Pancreas (tissue), 10 donors: ENCODE results near the gene DNASE1. TPM values are rescaled to one million over a fixed set of nuclear protein-coding genes. Genes with fewer than 3 reads are reported as not detected.

Source experiments
- ATAC-seq, 4 donors: fragments of 200-7000 bp; cut with Tn5 transposase; one replicate each; pipeline versions ENCODE4 v1.8.0 to v1.9.1; 2020; ENCODE audit warnings: mild to moderate bottlenecking in 4 of 4, moderate library complexity in 4 of 4
- DNase-seq, 6 donors: peaks; one replicate each; pipeline ENCODE4 v3.0.0-alpha.2; 2020
- FAIRE-seq: peaks from 2 replicates; lab custom pipeline; 2012; peaks lifted over from hg19 to GRCh38; lab: Jason Lieb, UNC
- H3K27ac ChIP-seq, 4 donors: fragments of 200-600 bp; sonication (generic); 1 replicate in 3 of 4; 2 replicates in 1 of 4; pipeline versions ENCODE4 v1.5.0 to v1.8.0; 2020
- H3K27me3 ChIP-seq, 4 donors: fragments of 200-600 bp; one replicate each; pipeline ENCODE4 v1.8.0; 2021
- H3K36me3 ChIP-seq, 3 donors: fragments of 200-600 bp; sonication (generic) in 1 of 3; one replicate each; pipeline versions ENCODE4 v1.5.0 to v1.8.0; 2020 to 2021
- H3K4me1 ChIP-seq, 3 donors: fragments of 200-600 bp; one replicate each; pipeline ENCODE4 v1.8.0; 2021
- H3K4me3 ChIP-seq, 4 donors: fragments of 200-600 bp; sonication (generic) in 2 of 4; one replicate each; pipeline versions ENCODE4 v1.5.0 to v1.8.0; 2020 to 2021
- H3K9me3 ChIP-seq, 4 donors: fragments of 200-600 bp; one replicate each; pipeline ENCODE4 v1.8.0; 2021
- WGBS, 2 donors: extraction: QIAGEN DNeasy Blood & Tissue Kit; methylation state at CpG; one replicate each; pipeline ENCODE4 v1.1.7; 2013; 5-methylcytosine and 5-hydroxymethylcytosine counted together
- intact Hi-C, 3 donors: fragments of 100-400 bp; cut with DNase I; formaldehyde crosslinking; loops; one replicate each; pipeline versions ENCODE4 v1.11.1 to v1.14.2; 2022
- polyA plus RNA-seq, 2 donors: library from polyadenylated mRNA; stranded (reverse); fragments of 200-250 nt; gene quantifications; one replicate each; pipeline ENCODE4 v1.2.3, GENCODE V29; 2013
- total RNA-seq, 6 donors: library from RNA; stranded (reverse); fragmentation: NEBNext Ultra II Directional in 4 of 6; extraction: Animal tissue kit (Norgen Biotek cat#: 25700) in 4 of 6; gene quantifications; one replicate each; pipeline versions ENCODE4 v1.2.1 to v1.2.4, GENCODE V29; 2021 to 2023
- TF ChIP-seq, protein P1 (sequence below), 4 donors: fragments of 200-600 bp; sonication (generic) in 3 of 4; IDR thresholded peaks; one replicate each; pipeline versions ENCODE4 v1.5.0 to v1.8.0; 2021; ENCODE audit warnings: antibody characterized with exemption in 4 of 4
- donor health status: healthy with polysubstance abuse.
- donor health status: DM: no; HTN: no; CAD: no; lungs with moderate emphysema.
- donor health status: DM: no; HTN: no; CAD: no.
- donor health status: control.
- donor health status: control.
- donor health status: Bipolar disorder and iron deficiency.
- donor health status: DM: yes; HTN: yes; CAD: no.
- donor health status: DM: no; HTN: no; CAD: no.
- donor health status: DM: no; HTN: no; CAD: no.
- donor health status: DM: yes; HTN: yes; CAD: no.

The DNASE1 gene, protein sequence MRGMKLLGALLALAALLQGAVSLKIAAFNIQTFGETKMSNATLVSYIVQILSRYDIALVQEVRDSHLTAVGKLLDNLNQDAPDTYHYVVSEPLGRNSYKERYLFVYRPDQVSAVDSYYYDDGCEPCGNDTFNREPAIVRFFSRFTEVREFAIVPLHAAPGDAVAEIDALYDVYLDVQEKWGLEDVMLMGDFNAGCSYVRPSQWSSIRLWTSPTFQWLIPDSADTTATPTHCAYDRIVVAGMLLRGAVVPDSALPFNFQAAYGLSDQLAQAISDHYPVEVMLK
- total RNA-seq, result 10 to 100 TPM; 14.6 to 36.9 (median 20.6) TPM
- 10 to 100 TPM; 16.0 to 28.1 TPM for polyA plus RNA-seq

DNA sequence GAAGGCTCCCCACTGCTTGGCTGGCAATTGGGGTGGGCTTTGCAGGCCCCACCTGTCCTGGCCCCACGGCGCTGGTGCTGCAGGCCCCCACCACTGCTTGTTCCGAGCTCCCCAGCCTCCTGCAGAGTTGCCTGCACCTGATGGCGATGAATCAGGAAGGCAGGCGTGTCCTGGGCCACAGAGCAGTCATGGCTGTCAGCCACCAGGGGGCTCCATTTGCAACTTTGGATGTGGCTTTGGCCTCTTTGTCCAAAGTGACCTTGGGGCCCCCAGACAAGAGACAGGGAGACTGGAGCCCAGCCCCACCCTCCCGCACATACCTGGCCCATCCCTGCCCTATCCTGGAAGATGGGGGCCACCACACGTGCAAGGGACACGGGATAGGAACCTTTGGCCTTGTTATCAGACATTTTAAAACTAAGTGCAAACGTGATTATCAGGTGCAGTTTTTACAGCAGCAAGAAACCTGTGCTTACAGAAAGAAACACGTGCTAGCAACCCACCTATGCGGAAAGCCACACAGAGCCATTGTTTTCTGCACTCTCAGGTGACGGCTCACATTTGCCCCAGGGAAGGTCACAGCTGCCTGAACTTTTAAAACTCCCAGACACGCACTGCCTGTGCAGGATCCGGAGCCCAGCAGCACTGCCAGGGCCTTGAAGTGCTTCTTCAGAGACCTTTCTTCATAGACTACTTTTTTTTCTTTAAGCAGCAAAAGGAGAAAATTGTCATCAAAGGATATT is at the start of gene DNASE1:
Gene DNASE1 (plus strand): TSS at position 443 of the 743 bp plus-strand sequence. CDS start 683 bp downstream, outside the sequence.
- ATAC-seq, result peak; percentile 72 to 81 (median 76)
- H3K27ac ChIP-seq, result peak within 1 kb of the TSS; percentile 80 to 84 (median 83)
- intact Hi-C loops, result no loop called here

DNA sequence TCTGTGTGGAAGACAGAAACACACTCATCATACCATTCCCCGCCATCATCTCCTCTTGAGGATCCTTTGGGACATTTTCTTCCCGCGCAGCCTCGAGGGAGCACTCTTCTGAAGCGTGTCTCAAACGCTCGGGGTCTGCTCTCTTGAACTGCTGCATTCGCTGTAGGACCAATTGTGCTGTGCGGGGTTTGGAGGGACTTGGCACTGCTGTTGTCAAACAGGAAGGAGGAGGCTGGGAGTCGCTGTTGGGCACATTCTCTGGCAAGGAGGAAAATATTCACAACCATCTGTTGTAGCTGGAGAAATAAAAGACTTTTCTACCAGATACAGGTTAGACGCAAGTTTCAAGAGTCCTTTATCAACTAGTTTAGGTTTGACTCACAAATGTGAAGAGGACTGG is 48.0 kb upstream of the DNASE1 start:
- Histone ChIP-seq H3K36me3 (no peaks in the 10 kb centered on the region), H3K9me3 (no peaks in the 10 kb centered on the region), H3K4me1 (peaks cover 0 to 7% (median 0%) of the 10 kb centered on the region in 3 donors), H3K27me3 (no peaks in the 10 kb centered on the region), H3K27ac (no peak overlapping the region), H3K4me3 (no peak overlapping the region)
- intact Hi-C loops, result no loop called here
- ATAC-seq (no peak), FAIRE-seq (no peak), DNase-seq (no peak)
- TF ChIP-seq, protein P1, sequence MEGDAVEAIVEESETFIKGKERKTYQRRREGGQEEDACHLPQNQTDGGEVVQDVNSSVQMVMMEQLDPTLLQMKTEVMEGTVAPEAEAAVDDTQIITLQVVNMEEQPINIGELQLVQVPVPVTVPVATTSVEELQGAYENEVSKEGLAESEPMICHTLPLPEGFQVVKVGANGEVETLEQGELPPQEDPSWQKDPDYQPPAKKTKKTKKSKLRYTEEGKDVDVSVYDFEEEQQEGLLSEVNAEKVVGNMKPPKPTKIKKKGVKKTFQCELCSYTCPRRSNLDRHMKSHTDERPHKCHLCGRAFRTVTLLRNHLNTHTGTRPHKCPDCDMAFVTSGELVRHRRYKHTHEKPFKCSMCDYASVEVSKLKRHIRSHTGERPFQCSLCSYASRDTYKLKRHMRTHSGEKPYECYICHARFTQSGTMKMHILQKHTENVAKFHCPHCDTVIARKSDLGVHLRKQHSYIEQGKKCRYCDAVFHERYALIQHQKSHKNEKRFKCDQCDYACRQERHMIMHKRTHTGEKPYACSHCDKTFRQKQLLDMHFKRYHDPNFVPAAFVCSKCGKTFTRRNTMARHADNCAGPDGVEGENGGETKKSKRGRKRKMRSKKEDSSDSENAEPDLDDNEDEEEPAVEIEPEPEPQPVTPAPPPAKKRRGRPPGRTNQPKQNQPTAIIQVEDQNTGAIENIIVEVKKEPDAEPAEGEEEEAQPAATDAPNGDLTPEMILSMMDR (IDR thresholded peaks at IDR 0.05), result no peak
- 86% methylated on average over 11 of the region's 11 CpGs for WGBS, 2 donors

More for the DNA sequence above, at the start of gene DNASE1:
- Histone ChIP-seq H3K4me3 (peak within 1 kb of the TSS in 3 of 4 donors; percentile 20 to 43 (median 31)), H3K9me3 (no peaks in the 10 kb centered on the region), H3K36me3 (peaks cover 0 to 28% (median 21%) of the 10 kb centered on the region in 3 donors), H3K4me1 (peaks cover 0 to 24% (median 16%) of the 10 kb centered on the region in 3 donors), H3K27me3 (no peaks in the 10 kb centered on the region)
- WGBS, 2 donors, result 22 to 24% methylated on average over 14 of the region's 14 CpGs
- TF ChIP-seq, protein P1 (IDR thresholded peaks at IDR 0.05), result peak; percentile 55 to 76 (median 70)
- FAIRE-seq (no peak), DNase-seq (peak; percentile 79 to 89 (median 83))

DNA sequence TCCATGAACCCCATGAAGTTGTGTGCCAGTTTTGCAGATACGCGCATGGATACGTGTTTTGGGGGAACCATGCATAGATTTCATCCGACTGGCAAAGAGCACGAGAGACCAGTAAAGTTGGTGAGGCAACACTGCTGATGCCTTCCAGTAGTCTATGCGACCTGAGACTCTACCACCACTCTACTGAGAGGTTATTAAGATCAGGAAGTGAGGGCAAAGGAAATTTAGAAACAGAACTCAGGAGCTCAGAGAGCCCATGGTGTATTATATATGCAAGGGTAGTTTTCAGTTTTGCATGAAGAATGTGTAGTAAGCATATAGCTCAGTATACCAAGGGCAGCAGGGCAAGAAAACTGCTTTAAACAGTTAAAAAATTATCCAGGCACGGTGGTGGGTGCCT is 47.3 kb upstream of the DNASE1 start:
- DNase-seq, result no peak
- Histone ChIP-seq H3K27ac (no peak overlapping the region), H3K36me3 (no peaks in the 10 kb centered on the region), H3K27me3 (no peaks in the 10 kb centered on the region), H3K4me3 (no peak overlapping the region), H3K9me3 (no peaks in the 10 kb centered on the region), H3K4me1 (peaks cover 0 to 7% (median 0%) of the 10 kb centered on the region in 3 donors)
- FAIRE-seq, result no peak
- no peak for ATAC-seq
- intact Hi-C loops, result no loop called here
- TF ChIP-seq, protein P1 (IDR thresholded peaks at IDR 0.05), result no peak
- WGBS, 2 donors, result 88 to 90% methylated on average over 7 of the region's 7 CpGs

DNA sequence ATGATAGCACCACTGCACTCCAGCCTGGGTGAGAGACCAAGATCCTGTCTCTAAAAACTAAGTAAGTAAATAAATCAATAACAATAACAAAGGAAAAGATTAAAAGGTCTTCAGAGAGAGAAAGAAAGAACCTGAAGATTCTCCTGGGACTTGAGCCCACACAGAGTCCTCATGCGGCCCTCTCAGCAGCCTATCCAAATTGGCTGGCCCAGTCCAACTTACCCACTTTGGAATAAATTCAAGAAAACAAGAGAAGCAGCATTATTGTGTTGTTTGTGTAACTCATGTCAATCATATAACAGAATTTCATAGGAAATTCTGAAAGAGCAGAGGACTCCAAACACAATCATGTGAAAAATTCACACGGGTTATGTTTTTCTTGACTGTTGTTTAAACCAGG is 46.9 kb upstream of the DNASE1 start:
- H3K27me3 ChIP-seq, result no peaks in the 10 kb centered on the region
- H3K4me3 ChIP-seq, result no peak overlapping the region
- no peak for FAIRE-seq
- TF ChIP-seq, protein P1 (IDR thresholded peaks at IDR 0.05), result no peak
- WGBS, 2 donors, result 91 to 97% methylated on average over 2 of the region's 2 CpGs
- H3K36me3 ChIP-seq, result no peaks in the 10 kb centered on the region
- no peaks in the 10 kb centered on the region for H3K9me3 ChIP-seq
- peaks cover 0 to 7% (median 3%) of the 10 kb centered on the region in 3 donors for H3K4me1 ChIP-seq
- no peak for DNase-seq
- no peak overlapping the region for H3K27ac ChIP-seq
- ATAC-seq, result no peak
- intact Hi-C loops, result no loop called here
